Right ventricle myocardium superior (tissue), 1 donor: ENCODE measurements around the gene HS1BP3. TPM values are rescaled to one million over a fixed set of nuclear protein-coding genes. Genes with fewer than 3 reads are reported as not detected.

Experiments
- ATAC-seq: fragments of 200-7000 bp; cut with Tn5 transposase; one replicate; pipeline ENCODE4 v1.9.1; 2020; ENCODE audit warnings: mild to moderate bottlenecking; ENCODE audit not compliant: poor library complexity
- DNase-seq: peaks from one replicate; pipeline ENCODE4 v3.0.0-alpha.2; 2020
- intact Hi-C: fragments of 100-400 bp; cut with DNase I; formaldehyde crosslinking; loops from one replicate; pipeline ENCODE4 v1.11.2; 2022
- total RNA-seq: library from RNA; stranded (reverse); fragmentation: NEBNext Ultra II Directional; extraction: Animal tissue kit (Norgen Biotek cat#: 25700); gene quantifications from one replicate; pipeline ENCODE4 v1.2.1, GENCODE V29; 2021
- donor health status: DM: no; HTN: yes; CAD: no; lungs with severe emphysema.

HS1BP3 gene
- total RNA-seq, 1 donor from 2014 or later = 19.7 TPM

DNA sequence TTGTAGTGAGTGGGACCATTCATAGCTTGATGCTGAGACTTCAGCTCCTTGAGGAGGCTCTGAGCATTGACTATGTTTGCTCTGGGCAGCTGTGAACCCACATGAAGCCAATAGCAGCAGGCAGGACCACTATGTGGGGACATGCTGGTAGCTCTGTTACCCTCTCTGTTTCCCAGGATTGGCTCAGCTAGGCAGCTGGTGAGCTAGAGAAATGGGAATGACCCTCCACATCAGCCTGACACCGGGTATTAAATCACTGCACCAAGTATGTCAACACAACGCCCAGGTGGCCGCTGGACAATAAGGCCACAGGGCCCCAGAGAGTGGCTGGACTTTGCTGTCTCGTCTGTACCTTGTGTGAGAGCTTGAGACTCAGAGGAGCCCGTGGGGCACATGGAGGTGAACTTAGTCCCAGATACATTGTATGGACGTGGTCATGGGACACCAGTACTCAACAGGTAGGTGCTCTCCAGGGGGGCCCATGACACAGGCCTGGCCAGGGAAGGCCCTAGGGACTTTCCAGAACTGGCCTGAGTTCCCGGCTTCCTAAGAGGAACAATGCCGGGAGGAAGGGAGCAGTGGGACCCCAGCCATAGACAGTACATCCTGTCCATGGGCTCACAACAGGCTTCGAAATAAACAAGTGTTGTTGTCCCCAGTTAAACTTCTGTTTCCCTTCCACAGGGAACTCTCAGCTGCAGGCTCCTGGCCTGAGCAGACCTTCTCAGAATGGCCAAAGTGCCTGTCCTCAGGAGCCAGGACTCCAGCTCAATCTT lies 35.2 kb downstream of the HS1BP3 start:
- ATAC-seq = peak; percentile 18
- DNase-seq = peak; percentile 77
- intact Hi-C loops = no loop called here

DNA sequence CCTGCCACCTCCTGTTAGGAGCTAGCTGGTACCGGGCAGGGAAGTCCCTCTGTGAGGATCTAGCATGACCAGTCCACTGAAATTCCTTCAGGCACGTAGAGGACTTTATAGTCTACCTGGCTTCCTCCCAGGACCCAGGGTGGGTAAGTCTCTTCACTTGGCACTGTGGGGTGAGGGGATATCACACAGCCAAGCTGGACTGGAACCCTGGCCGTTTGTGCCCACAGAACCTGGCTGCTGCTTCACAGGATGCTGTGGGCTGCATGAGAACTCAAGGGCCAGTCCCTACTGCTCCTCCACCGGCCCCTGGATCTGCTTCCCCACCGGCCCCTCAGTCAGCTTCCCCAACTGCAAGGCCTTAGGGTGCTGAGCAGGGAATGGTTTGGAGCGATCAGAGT lies 35.8 kb downstream of the HS1BP3 start:
- intact Hi-C loops = no loop called here
- ATAC-seq (no peak), DNase-seq (peak; percentile 30)

DNA sequence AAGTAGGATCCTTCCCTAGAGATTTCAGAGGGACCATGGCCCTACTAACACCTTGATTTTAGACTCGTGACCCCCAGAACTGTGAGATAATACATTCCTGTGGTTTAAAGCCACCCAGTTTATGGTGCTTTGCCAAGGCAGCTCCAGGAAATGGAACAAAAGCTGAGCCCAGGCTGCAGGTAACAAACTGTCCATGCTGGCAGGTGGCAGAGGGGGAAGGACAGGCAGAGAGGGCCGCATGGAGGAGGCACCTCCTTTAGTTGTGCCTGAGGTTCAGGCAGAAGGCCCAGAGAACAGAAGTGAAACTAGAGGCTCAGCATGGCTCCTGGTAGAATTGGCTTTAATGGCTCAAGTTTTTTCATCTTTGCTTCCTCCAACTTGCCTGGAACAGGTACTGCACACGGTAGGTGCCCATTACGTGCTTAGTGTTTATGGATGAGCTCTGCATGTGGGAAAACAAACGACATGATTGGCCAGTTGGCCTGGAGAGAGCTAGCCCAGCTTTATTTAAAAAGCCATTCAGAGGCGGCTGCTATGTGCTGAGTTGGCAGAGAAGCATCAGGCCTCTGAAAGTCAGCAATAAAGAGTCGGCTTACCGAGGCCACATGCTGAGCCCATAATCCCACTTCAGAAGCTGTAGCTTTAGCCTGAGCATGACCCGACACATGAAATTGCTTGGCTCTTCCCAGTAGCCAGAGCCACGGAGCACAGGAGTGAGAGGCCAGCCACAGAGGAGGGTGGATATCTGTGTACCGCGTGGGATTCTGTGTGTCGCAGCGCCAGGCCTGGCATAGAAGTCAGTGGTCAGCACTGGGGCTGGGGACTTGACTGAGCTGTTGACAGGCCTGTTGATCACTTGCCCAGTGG lies 36.5 kb downstream of the HS1BP3 start:
- no peak for ATAC-seq
- peak; percentile 72 for DNase-seq
- intact Hi-C loops = no loop called here

DNA sequence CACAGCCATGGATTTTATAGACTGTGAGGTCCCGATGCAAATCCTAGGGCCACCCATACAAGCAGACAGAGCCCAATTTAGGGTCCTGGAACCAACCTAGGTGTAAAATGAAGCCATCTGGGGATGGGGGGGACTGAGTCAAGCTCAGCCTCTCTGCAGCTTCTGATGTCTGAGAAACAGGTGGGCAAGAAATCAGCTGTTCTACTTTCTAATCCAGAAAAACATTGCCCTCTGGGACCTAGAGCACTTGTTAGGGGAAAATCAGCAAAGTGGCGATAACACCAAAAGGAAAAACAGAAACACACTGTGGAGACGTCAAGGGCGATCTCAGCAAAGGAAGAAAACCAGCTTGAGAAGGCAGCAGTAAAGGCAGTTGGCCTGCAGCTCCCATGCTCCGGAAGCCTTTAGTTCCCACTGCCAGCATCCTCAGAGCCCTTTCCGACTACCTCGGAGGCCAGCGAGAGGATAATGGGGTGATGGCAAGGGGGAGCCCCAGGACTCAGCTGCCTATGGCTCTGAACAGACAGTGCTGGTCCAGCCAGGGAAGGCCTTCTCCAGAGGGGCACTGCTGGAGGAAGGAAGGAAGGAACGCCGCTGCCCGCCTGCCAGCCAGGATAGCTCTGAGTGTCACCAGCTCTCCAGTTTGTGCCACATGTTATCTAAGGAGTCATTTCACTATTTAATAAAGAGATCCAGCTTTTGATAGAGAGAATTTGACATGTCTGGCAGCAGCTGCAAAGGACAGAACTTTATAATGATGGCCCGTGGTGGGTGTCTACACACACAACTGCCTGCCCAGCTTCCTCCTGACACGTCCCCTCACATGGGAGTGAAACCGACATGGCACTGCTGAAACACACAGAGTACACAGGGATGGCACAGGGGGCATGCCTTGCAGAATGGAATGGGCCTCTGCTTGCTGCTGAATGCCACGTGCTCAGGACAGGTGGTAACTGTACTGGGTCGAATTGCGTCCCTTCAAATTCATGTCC lies 37.7 kb downstream of the HS1BP3 start:
- ATAC-seq (no peak), DNase-seq (peak; percentile 43)
- intact Hi-C loops = no loop called here

DNA sequence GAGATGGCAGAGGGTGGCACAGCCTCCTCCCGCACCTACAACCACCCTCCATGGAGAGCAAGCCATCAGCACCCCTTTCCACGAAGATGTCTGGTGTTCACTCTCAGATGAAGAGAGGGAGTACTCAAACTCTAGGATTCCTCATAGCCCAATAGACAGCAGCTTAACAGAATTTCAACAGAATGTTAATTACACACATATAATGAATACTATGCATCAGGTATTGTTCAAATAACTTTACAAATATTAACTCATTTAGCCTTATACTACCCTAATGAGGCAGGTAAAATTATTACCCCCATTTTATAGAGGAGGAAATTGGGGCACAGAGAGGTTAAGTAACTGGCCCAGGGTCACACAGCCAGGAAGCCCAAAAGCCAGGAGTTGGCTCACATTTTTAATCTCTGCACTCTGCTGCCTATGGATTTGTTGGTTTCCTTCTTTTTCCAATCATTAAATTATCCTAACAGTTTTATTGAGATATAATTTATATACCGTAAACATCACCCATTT lies 39.0 kb downstream of the HS1BP3 start:
- DNase-seq = no peak

DNA sequence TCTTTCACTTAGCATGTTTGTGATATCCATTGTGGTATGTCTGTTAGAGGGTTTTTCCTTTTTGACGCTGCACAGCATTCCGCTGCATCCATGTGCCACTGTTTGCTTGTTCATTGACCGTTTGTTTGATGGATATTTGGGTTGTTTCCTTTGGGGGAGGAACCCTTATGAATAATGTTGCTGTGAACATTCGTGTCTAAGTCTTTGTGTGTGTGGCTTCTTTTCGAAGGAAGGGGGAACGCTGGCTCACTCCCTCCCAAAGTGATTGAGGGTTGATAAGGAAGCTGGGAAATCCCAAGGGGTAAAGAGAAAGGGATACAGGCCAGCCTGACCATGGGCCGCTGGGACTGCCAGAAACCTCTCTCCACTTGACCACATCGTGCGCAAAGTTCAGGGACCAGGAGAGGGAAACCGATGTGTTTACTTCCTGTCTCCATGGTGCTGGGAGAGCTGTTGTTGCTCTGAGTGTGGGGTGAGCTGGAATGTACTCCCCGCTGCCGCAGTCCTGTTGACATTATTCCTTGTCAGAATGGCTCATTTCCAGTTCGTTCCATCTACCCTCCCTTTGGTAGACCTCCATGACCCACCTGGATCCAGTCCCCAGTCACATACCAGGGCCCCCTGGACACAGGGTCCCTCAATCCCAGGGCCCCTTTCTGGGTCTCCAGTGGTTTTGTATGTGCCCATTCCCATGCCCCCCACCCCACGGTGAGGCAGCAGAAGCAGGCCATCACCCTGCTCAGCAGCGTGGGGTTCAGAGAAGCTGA lies 39.6 kb downstream of the HS1BP3 start:
- ATAC-seq (peak; percentile 87), DNase-seq (peak; percentile 86)
- intact Hi-C loops = no loop called here

More for the DNA sequence above, 39.0 kb downstream of the HS1BP3 start:
- intact Hi-C loops = no loop called here
- no peak for ATAC-seq

DNA sequence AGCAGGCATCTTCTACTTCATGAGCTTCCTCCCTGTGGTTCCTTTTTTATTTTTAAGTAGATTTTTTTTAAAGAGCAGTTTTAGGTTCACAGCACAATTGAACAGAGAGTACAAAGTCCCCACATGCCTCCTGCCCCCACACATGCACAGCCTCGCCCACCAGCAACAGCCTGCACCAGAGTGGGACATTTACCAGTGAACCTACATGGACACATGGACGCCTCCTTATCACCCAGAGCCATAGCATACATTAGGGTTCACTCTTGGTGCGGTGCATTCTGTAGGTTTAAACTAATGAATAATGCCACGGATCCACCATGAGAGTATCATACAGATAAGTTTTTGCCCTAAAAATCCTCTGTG lies 40.9 kb downstream of the HS1BP3 start:
- ATAC-seq = no peak
- intact Hi-C loops = no loop called here
- DNase-seq = peak; percentile 27

DNA sequence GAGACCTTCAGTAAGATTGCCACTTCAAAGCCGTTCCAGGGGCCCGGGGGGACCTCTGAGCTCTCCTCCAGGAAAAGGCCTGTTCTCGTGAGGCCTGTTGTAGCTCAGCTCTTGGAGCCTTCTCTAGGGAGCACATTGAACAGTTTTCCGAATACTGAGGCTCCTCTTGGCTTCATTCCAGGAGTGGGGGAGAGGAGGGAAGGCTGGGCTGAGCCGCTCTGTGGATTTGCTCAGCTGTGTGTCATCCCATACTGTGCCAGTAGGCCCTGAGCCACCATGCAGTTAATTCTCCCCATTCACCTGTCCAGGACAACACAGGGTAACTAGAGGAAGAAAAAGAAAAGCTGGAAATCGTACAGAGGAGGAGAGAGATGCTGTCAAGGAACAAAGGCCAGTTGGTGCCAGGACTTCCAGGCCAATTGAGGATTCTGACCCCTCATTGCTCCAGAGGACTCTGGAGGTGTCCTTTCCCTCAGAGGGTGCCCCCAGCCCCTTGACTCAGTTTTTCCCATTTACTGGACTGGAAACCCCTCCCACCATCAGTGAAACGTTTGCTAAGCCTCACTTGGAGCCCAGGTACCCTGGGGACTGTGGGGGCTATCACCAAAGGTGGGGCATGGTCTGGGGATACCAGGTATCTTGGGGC lies 41.4 kb downstream of the HS1BP3 start:
- DNase-seq (peak; percentile 46), ATAC-seq (peak; percentile 9)
- intact Hi-C loops = no loop called here

DNA sequence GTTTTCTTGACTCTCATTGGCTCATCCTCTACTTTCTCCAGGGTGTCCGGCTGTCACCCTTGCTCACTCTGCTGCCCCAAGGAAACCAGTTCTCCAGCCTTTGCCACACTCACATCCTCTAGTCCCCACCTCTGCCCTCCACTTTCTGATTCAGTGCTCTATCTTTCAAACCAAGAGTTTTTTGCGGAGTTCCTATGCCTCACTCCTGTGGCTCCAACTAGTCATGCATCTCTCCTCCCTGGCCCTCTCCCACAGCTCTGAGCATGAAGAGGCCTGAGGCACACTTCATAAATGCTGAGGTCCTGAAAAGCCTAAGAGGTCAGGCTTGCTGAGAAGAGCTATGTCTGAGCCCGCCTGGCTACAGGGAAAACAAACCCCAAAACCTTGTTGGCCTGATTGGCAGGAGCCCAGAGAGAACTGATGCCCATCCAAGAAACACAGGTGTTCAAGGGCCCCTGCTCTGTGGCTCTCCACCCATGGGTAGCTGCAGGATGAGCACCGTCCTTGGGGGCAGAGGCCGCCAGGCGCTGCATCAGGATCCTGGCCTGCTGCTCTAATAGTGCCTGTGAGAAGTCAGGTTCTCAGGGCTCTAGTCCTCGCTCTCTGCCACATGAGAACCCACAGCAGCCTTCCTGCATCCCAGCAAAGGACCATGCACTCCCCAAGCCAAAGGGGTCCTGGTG lies 42.1 kb downstream of the HS1BP3 start:
- no peak for ATAC-seq
- intact Hi-C loops = no loop called here

DNA sequence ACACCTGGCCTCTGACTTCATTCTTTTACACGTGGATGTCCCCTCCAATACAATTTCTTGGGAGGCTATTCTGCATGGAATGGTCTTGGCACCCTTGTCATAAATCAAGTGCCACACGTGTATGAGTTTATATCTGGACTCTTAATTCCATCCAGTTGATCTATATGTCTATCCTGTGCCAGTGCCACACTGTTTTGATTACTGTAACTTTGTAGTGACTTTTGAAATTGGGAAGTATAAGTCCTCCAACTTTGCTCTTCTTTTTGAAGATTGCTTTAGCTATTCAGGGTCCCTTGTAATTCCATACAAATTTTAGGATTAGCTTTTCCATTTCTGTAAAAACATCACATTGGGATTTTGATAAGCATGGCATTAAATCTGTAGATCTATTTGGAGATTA lies 43.5 kb downstream of the HS1BP3 start:
- DNase-seq (no peak), ATAC-seq (no peak)
- intact Hi-C loops = no loop called here

More for the DNA sequence above, 42.1 kb downstream of the HS1BP3 start:
- DNase-seq = no peak

DNA sequence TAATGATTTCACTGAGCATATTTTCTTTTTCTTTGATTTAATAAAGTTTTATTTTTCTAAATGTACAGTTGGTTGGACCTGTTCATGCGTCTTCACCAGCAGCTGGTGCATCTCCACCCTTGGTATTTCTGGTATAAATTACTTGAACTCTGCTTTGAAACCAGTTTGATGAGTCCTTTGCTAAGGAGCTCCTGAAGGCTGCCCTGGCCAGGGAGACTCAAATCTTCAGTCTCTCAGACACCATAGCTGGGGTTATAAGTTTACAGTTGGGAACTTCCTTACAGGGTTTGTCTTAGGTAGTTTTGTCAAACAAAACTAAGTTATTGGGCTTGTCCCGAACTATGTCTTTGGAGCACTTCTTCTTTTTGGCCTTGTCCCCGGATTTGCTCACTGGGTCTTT lies 44.7 kb downstream of the HS1BP3 start:
- ATAC-seq = no peak
- DNase-seq = peak; percentile 3
- intact Hi-C loops = no loop called here

DNA sequence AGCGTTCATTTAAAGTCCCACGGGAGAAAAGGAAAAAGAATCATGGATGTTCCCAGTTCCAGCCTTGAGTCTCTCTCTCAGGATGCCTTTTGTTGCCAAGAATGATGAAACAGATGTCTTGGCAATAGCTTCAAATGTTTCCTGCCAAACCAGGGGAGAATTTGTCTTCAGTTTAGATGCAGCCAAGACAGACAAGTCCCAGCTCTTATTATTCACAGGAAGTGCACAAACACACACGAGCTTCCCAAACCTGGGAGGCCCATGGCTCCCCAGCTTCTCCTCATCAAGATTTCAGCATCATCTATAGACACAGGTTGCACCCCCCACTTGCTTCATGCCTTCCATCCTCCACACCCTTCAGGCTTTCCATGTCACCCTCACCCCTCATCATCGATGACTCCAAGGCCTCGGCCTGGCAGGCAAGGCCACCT lies 45.9 kb downstream of the HS1BP3 start:
- peak; percentile 46 for DNase-seq
- peak; percentile 75 for ATAC-seq
- intact Hi-C loops = no loop called here

DNA sequence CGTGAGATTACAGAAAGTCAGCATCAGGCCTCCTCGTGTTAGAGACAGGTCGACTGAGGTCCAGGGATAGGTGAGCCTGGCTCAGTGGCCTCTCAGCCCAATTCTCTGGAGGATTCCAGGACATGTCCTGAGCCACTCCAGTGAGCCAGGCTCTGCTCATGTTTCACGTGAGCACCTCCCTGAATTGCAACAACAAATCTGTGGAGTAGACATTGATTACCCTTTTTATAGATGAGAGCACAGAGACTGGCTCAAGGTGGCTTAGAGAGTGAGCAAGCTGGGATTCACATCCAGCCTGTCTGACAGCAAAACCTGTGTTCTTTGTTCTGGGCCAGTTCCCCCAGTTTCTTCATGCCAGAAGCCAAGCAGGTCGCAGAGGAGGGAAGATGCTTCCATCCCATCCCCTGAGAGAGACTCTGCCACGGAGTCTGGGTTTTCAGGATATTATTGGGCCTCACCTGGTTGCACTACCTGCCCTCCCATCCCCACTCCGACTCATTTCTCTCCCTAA lies 46.4 kb downstream of the HS1BP3 start:
- intact Hi-C loops = no loop called here
- no peak for ATAC-seq
- DNase-seq = peak; percentile 21

DNA sequence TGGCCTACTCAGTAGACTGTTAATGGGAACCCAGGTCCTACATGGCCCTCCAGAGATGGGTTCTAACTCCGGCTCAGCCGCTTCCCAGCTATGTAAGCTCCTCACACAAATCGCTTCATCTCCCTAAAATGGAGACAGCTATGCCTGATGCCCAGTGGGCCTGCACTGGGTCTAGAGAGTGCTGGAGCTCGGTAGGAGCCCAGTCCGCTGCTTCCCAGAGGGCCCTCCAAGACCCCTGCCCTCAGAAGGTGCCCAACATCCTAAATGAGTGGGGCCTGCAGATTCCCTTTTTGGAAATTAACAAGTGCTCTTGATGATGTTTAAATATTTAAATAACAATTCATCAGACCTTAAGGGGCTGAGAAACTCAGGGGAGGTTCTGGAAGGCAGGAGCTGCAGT lies 47.1 kb downstream of the HS1BP3 start:
- no peak for ATAC-seq
- intact Hi-C loops = no loop called here
- peak; percentile 12 for DNase-seq

DNA sequence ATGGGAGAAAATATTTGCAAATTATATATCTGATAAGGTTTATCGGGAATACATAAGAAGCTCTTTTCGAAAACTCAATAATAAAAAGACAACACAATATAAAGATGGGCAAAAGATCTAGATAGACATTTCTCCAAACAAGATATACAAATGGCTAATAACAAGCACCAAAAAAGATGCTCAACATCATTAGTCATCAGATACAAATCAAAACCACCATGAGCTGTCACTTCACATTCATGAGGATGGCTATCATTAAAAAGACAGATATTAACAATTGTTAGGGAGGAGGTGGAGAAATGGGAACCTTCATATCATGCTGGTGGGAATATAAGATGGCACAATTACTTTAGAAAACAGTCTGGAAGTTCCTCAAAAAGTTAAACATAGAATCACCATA lies 48.1 kb downstream of the HS1BP3 start:
- intact Hi-C loops = no loop called here
- DNase-seq (no peak), ATAC-seq (no peak)

DNA sequence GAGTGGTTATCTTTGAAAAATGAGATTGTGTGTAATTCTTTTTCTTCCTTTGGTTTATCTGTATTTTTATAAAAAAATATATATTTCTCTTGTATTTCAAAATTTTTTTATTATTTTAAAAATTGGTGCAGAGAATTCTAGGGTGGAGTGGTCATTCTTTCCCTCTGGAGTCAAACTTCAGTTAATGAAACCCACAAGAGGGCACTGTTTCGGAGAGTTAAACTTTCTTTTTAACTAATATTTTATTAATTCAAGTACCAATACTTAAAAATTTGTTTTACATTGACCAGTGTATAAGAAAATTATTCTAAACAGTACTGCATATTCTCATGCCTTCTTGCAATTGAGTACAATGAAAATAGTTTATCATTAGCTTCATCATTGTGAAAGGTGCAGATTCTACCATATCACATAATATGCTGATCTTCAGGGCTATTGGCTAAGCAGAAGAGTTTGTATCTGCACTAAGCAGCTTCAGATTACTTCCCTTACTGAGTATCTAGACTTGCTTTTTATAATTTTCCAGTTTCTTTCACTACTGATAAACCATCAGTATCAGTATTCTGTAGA lies 50.1 kb downstream of the HS1BP3 start:
- ATAC-seq (no peak), DNase-seq (no peak)
- intact Hi-C loops = no loop called here
